DMS79 treated with DMSO at 0.1 percent for 48 hours (cell line): ENCODE measurements around the gene TBCD.

Experiments used
- DNase-seq: peaks from one replicate; lab custom pipeline; 2025; lab: John Stamatoyannopoulos, UW

Gene TBCD

DNA sequence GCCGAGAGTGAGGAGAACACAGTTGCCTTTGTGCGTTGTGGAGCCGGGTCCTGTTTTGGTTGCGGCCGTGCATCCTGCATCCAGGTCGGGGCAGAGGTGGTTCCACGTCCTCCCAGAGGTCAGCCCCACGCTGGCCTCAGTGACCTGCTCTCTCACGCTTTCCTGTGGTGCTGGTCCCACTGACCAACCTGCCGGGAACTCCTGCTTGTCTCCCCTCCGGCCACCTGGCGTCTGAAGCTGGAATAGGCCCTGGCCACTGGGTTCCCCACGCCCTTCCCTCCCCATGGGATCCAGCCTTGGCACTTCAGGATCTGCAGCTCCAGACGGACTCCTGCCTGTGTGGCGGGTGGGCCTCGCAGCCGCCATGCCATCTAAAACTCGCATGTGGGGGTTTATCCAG is 173.5 kb downstream of the TBCD start:
- DNase-seq, result no peak

DNA sequence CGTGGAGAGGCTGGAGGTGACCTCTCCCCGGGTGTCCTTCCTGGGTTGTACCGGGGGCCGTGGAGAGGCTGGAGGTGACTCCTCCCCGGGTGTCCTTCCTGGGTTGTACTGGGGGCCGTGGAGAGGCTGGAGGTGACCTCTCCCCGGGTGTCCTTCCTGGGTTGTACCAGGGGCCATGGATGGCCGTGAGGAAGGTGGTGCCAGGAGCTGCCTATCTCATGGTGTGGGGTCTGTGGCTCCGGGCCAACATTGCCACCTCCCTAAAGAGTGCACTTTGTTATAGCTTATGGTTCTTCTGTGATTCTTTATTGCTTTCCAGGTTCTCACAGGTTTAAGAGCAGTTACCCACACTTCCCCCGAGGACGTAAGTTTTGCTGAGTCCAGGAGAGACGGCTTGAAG is 174.2 kb downstream of the TBCD start:
- no peak for DNase-seq

DNA sequence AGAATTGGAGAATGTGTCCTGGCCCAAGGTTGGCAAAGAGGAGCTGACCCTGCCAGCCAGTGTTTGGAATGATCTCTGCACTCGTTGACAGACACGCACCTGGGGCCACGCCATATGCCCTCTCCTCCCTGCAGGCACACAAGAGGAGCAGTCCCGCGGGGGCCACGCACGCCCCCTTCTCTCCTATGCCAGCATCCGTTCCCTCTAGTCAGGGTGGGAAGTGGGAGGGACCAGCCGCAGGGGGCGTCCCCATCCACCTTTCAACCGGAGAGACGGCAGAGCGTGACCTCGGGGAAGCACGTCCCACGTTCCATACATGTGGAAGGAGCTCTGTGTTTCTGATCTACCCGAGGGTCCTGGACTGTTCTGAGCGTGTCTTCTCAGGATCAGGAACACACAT is 174.9 kb downstream of the TBCD start:
- DNase-seq, result no peak

DNA sequence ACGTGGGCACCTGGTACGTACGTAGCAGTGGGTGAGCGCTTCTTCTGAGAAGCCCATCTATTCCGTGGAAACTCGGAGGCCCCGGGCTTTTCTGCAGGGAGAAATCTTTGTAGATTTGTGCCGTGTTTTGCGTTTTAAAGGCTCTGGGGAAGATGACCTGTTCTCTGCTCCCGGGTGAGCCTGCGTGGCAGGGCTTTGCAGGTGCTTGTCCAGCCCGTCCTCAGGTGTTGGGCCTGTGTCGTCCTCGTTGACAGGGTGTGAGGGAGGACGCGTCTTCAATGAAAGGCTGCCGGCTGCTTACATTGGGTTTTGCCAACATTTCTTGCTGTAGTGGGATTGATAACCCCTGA is 175.4 kb downstream of the TBCD start:
- no peak for DNase-seq

DNA sequence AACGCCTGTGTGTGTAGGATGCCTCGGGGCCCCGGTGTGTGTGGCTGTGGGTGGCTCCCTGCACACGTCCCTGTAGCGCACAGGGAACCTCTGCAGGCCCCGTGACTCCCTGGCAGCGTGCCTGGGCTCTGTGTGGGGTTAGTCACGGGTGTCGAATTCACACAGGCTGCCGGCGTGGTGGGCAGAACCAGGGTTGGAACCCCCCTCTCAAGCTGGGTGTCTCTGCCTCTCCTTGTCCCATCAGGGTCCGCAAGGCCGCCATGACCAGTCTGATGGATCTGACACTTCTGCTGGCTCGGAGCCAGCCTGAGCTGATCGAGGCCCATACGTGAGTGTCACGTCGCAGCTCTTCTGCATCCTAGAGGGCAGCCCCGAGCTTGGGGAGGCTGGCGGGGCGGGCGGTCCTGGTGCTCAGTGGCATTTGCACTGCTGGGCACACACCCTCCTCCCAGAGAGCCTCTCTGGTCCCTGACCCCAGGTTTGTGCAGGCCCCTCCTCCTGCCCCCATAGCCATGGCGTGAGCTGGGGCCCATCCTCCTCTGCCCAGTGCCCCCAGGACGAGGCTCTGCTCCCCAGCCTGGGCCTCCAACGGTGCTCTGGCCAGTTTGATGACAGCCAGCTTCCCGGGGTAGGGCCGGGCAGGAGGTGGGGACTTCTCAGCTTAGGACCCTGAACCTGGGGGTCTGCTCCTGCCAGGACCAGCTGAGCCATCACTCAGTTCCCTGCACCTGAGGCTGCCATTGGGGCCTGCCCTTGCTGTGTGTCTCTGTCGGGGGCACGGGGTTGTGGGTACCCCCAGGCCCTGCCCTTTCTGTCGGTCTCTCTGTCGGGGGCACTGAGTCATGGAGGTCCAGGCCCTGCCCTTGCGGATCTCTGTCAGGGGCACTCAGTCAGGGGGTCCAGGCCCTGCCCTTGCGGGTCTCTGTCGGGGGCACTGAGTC is 176.1 kb downstream of the TBCD start:
- no peak for DNase-seq

DNA sequence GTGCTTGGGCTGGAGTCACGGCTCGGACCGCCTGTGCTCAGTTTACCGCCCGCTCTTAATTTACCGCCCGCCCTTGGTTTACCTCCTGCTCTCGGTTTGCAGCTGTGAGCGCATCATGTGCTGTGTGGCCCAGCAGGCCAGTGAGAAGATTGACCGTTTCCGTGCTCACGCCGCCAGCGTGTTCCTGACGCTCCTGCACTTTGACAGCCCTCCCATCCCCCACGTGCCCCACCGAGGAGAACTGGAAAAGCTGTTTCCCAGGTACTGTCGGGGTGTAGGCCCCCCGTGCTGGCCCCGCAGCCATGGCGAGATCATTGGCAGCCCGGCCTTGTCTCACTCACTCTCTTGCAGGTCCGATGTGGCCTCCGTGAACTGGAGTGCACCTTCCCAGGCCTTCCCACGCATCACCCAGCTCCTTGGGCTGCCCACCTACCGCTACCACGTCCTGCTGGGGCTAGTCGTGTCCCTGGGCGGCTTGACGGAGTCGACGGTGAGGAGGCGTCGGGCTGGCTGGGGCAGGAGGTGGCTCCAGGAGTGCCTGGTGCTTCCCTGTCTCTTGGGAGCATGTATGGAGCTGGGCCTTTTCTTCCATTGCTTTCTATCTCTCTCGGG is 177.3 kb downstream of the TBCD start:
- no peak for DNase-seq

DNA sequence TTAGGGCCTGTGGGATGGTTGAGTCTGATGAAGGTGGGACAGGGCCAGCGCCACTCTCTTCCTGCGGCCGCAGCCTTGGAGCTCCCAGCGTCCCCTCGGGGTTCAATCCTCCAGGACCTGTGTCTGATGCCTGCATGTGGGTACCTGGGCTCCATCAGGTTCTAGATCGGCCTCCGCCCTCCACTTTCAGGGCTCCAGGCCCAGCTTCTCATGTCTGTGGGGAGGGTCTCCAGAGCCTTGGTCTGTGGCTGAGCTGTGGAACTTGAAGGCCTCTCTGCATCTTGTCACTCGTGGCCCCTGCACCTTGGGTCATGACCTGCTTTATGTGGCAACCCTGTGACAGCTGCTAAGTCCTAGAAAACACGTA is 177.8 kb downstream of the TBCD start:
- no peak for DNase-seq

DNA sequence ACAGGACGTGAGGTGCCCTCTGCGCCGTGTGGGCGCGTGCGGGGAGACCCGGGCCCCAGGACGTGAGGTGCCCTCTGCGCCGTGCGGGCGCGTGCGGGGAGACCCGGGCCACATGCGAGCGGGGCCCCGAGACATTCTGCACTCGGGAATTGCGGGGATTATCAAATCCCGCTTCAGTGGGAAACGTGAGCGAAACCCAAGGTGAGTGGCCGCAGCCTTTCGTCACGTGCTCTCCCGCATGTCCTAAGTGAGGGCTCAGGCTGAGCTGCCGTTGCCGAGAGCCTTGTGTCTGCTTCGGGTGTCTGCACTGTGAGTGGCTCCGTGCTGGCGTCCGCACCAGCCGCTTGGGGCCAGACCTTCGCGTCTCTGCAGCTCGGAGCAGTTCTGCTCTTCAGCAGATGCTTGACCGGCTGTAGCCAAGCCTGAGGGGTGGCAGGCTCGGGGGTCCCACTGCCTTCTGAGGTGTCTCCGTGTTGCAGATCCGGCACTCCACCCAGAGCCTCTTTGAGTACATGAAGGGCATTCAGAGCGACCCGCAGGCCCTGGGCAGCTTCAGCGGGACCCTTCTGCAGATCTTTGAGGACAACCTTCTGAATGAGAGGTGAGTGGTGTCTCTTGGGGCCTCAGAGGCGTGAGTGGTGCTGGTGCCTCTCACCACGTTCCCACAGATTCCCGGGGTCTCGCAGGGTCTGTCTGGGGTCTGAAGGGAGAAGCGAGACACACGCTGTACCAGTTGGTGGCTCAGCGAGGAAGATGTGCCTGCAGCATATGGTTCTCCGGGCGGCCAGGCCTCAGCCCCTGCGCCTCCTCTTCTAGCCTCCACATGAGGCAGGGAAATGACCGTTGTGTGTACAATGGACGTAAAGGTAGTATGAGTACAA is 178.4 kb downstream of the TBCD start:
- DNase-seq, result no peak

DNA sequence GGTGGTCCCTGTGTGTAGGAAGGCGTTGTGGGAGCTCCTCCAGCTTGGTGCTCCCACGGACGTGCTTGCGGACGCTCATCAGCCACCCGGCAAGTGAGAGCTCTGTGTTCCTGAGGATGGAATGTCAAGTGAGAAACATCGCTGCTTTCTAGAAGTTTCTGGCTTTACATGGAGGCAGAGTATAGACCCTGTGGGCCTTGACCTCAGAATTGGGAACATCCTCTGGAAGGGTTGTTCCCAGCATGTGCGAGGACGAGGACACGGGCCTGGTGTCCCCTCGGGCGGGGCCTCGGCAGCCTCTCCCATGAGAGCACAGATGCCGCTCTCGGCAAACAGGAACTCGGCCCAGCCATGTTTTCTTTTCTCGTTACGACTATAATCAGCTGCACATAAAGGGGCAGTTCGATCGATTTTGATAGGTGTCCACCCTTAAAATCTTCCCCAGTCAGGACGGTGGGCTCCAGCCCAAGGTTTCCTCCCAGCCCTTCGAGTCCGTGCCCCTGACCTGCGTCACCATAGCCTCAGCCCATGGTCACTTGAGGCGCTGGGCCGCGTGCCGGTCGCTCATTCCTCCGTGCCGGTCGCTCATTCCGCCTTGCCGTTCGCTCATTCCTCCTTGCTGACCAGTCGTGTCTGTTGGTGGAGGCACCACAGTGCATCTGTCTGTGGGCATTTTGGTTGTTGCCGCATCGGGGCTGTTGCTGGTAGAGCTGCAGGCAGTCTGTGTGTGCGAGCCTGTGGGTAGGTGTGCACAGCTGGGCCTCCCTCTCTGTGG is 179.2 kb downstream of the TBCD start:
- no peak for DNase-seq

DNA sequence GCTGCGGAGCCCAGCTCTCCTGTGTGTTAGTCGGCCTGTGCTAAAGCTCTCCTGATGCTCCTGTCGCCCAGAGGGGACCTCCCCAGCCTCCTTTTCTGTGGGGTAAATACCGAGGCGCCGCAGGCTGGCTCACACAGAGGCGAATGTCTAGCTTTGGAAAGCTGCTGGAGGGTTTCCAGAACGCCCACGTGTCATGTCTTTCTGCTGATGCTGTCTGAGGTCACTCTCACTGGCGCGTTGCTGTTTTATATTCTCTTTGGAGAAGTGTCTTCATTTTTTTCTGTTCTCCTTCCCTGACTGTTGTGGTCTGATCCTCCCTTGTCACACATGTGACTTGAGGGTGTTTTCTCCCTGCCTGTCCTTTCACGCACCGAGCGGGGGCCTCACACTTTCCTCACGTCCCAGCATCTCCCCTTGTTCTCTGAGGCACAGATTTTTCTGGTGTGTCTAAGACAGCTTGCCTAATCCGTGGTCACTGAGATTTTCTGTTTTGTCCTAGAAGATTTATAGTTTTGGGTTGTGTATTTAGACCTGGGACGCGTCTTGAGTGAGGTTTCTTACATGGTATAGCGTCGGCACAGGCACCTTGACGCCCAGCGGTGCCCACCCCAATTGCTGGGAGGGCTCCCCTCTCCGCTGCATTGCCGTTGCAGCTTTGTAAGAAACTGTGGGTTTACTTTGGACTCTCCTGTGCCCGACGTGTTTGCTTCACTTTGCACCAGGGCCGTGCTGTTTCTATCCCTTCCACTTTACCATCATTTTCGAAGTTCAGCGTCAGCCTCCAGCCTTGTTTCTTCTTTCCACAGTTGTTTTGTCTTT is 180.0 kb downstream of the TBCD start:
- DNase-seq, result no peak

DNA sequence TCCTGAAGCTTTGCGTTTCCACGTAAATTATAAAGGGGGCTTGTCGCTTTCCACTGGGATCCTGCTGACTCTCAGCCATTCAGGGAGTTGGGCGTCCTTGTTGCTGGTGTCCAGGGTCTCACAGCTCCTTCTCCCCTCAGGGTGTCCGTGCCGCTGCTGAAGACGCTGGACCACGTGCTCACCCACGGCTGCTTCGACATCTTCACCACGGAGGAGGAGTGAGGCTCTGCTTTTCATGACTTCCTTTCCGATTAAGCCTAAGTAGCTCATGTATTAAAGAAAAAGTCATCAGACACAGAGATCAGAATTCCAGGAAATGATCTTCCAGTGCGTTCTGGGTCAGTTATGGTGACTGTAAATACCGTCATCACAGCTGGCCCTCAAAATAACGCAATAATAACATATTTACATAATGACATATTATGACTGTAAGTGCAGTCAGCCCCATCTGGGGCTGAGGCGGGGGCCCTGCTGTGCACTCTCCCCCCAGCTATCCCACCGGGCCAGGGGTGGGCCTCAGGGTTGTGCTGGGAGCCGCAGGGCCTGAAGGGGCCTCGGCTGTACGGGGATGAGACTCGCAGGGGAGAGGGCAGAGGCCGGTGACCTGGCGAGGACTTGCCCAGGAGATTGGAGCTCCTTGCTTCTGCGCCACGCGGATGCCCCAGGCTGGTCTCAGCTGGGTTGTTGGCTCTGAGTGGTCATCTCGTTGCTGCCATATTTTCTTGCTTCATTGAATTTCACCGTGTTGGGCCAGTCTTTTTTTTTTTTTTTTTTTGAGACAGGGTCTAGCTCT is 180.8 kb downstream of the TBCD start:
- DNase-seq, result no peak

DNA sequence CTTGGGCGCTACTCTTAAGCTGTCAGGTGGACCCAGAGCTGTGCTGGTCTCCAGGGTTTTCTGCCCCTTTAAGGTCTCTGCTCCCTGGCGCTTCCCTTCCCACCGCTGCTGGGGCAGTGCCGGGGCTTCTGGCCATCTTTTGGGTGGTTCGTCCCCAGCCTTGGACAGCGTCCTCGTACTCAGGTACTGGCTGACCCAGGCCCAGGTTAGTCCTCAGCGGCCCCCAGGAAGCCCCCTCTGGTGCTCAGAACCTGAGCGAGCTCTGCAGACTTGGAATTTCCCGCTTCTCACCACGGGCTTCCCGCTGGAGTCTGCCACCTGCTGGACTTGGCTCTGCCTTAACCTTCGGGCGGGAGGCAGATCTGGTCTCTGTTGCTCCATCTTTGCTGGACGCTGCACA is 182.0 kb downstream of the TBCD start:
- DNase-seq, result no peak

DNA sequence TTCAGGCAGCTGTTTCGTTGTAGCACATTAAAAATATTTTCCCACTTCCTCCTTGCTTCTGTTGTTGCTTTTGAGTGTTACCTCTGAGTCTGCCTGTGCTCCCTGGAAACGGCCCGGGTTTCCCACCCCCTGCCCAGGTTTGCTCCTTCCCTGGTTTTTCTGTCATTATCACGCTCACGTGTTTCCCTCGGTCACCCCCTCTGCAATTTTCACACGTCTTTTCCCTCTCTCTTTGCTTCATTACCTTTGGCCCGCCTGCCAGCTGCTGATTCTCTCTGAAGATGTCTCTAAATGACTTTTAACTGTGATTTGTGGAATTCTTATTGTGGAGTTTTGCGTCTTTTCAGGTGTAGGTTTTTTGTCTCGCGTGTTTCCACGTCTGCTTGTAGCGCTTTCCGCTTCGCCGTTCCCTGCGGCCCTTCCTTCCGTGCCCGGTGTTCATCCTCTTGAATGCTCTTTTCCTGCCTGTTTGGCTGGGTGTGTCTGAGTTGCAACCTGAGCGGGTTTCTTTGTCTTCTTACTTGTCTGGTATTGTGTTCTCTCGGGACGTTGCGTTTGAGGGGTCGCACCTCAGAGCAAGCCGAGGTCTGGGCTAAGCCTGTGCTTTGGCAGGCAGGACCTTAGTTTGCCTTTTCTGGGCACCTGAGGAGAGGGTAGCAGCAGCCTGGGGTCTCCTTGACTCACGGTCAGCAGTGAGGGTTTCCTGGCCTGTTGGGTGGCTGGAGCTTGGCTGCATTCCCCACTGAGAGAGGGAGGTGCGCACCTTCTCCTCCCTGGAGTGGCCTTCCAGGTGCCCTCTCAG is 184.3 kb downstream of the TBCD start:
- DNase-seq, result peak; percentile 48

DNA sequence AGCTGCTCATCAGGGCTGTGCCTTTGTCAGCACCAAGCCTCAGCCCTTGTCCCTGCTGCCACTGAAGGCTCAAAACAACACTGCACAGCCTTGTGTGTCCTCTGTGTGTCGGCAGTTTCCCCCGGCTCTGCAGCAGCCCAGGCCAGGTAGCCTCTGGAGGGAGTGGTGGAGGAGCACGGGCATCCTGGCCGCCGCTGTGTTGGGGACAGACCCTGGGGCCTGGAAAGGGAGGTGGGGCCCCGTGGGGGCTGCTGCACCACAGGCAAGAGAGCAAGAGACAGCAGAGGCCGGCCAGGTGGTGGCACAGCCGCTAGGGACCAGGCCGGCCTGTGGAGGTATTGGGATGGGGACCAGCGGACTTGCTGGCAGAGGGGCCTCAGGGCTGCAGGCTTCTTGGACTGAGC is 184.9 kb downstream of the TBCD start:
- DNase-seq, result no peak

DNA sequence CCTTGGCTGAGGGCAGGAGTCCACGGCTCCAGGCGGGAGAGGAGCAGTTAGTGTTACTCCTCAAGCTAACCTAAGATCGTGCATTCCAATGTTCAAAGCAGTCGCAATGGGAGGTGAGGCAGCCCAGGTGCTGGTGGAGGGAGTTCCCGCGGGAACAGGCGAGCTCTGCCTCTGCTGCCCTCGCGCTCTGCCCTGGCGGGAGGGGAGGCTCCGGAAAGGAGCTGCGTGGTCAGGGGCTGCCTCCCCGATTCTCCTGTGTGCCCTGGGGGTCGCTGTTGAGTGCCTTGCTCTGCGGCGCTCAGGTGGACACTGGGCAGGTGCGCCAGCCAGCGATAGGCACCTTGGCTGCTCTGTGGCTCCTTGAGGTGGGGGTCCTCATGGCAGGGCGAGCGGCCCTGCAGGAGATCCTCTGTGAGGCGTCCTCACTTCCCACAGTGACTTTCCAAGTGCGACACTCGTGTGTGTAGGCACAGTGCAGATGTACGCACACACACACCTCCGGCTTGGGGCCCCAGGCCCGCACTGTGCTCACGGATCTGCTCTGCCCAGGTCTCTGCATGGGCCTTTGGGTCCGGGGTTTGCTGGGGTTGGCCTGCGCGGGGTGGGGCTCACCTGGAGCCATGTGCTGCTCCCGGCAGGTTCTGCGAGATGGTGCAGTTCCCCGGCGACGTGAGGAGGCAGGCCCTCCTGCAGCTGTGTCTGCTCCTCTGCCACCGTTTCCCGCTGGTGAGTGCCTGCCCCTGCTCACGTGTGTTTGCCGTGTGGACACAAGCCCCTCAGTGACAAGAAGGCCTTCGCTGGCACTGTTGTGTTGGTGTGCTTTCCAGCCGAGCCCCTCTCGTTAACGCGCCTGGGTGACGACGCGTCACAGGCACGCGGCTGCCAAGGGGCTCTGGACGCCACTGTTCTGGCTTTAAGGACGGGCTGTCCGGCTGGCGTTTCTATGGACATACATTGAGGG is 185.8 kb downstream of the TBCD start:
- DNase-seq, result no peak

DNA sequence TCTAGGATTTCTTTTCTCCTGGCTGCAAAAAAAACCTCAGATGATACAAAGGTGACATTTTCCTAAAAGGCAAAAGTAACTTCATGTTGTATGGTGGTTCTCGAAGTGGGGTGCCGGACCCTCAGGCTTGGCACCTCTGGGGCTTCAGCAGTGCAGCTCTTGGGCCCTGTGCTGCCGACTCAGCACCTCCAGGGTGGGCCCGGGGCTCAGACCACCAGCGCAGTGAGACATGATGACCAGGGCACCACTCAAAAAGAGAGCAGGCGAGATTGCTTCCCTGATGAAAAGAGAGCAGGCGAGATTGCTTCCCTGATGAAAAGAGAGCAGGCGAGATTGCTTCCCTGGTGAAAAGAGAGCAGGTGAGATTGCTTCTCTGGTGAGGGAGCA is 186.6 kb downstream of the TBCD start:
- DNase-seq, result no peak

DNA sequence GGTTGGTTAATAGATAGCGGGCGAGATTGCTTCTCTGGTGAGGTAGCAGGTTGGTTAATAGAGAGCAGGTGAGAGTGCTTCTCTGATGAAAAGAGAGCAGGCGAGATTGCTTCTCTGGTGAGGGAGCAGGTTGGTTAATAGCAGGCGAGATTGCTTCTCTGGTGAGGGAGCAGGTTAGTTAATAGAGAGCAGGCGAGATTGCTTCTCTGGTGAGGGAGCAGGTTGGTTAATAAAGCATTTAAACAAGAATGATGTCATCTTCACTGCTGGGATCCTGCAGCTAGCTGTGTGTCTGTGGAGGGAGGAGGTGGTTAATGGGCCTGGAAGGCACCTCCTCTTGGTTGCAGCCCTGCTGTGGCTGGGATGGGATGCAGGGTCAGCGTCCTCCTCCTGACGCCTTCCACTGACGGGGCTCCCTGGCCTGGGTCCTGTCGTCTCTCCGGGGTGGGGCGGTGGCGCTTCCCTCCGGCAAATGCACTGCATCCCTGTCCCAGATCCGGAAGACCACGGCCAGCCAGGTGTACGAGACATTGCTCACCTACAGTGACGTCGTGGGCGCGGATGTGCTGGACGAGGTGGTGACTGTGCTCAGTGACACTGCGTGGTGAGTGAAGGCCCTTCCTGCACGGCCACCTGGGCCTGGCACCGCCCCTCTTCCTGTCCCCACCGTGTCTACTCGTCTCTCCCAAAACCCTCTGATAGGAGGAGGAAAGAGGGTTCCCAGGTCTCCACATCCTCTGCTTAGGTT is 187.2 kb downstream of the TBCD start:
- no peak for DNase-seq
